ENCODE data around the gene ZCCHC24.
A peak's percentile ranks its signal among the peaks of the same experiment; 100 is the strongest.

The ZCCHC24 gene

GRCh38 chr10:79385804-79386531 is 59.5 kb downstream of the ZCCHC24 start:
- no peak for TF ChIP-seq CTCF (IDR thresholded peaks at IDR 0.05)
- H3K27ac ChIP-seq = no peak overlapping the region
- no peak overlapping the region for H3K4me3 ChIP-seq
- DNase-seq (ENCODE audit: low spot score) = peak; percentile 66

- no peak for TF ChIP-seq CTCF (IDR thresholded peaks at IDR 0.05)
- H3K27ac ChIP-seq = no peak overlapping the region
- no peak overlapping the region for H3K4me3 ChIP-seq
- peak; percentile 64 for DNase-seq (ENCODE audit: low spot score)
Measured at GRCh38 chr10:79385392-79385795, 60.0 kb downstream of the ZCCHC24 start.

GRCh38 chr10:79384773-79385391 is 60.5 kb downstream of the ZCCHC24 start:
- H3K4me3 ChIP-seq = no peak overlapping the region
- peak; percentile 26 for DNase-seq (ENCODE audit: low spot score)
- no peak for TF ChIP-seq CTCF (IDR thresholded peaks at IDR 0.05)
- H3K27ac ChIP-seq = no peak overlapping the region

GRCh38 chr10:79383974-79384606 is 61.3 kb downstream of the ZCCHC24 start:
- no peak overlapping the region for H3K4me3 ChIP-seq
- H3K27ac ChIP-seq = no peak overlapping the region
- TF ChIP-seq CTCF (IDR thresholded peaks at IDR 0.05) = no peak
- DNase-seq (ENCODE audit: low spot score) = peak; percentile 71

GRCh38 chr10:79382491-79382941 is 62.9 kb downstream of the ZCCHC24 start:
- TF ChIP-seq CTCF (IDR thresholded peaks at IDR 0.05) = no peak
- Histone ChIP-seq H3K27ac (peak overlapping the region; percentile 60 to 78), H3K4me3 (no peak overlapping the region)
- DNase-seq (ENCODE audit: low spot score) = peak; percentile 74

GRCh38 chr10:79381804-79382221 is 63.6 kb downstream of the ZCCHC24 start:
- H3K27ac ChIP-seq = peak overlapping the region; percentile 60 to 78
- H3K4me3 ChIP-seq = no peak overlapping the region
- DNase-seq (ENCODE audit: low spot score) = peak; percentile 83
- TF ChIP-seq CTCF (IDR thresholded peaks at IDR 0.05) = no peak
